CD1c-positive myeloid dendritic cell (primary cell): ENCODE results near the gene PRRC2B.
A peak's percentile ranks its signal among the peaks of the same experiment; 100 is the strongest.

Experiments
- DNase-seq: peaks from one replicate; pipeline ENCODE4 v3.0.0-alpha.2; 2016; ENCODE audit errors: extremely low spot score

PRRC2B gene

GRCh38 chr9:131407717-131408195 lies 13.9 kb downstream of the PRRC2B start:
- peak; percentile 21 for DNase-seq

- no peak for DNase-seq
Observed at GRCh38 chr9:131409458-131409992, 15.6 kb downstream of the PRRC2B start.

- no peak for DNase-seq
Observed at GRCh38 chr9:131410044-131410491, 16.2 kb downstream of the PRRC2B start.

- DNase-seq = no peak
Observed at GRCh38 chr9:131411719-131412681, 18.1 kb downstream of the PRRC2B start.

GRCh38 chr9:131416509-131416908 lies 22.6 kb downstream of the PRRC2B start:
- DNase-seq = no peak

GRCh38 chr9:131417264-131418142 lies 23.6 kb downstream of the PRRC2B start:
- no peak for DNase-seq

GRCh38 chr9:131418143-131419025 lies 24.5 kb downstream of the PRRC2B start:
- no peak for DNase-seq

- no peak for DNase-seq
Observed at GRCh38 chr9:131419026-131419614, 25.2 kb downstream of the PRRC2B start.

GRCh38 chr9:131419716-131420115 lies 25.8 kb downstream of the PRRC2B start:
- no peak for DNase-seq

GRCh38 chr9:131420980-131421624 lies 27.2 kb downstream of the PRRC2B start:
- DNase-seq = no peak

GRCh38 chr9:131421691-131422090 lies 27.8 kb downstream of the PRRC2B start:
- no peak for DNase-seq

- no peak for DNase-seq
Observed at GRCh38 chr9:131422241-131422792, 28.4 kb downstream of the PRRC2B start.

GRCh38 chr9:131423171-131423581 lies 29.3 kb downstream of the PRRC2B start:
- no peak for DNase-seq

GRCh38 chr9:131426545-131426944 lies 32.7 kb downstream of the PRRC2B start:
- DNase-seq = no peak

- DNase-seq = no peak
Observed at GRCh38 chr9:131429121-131430012, 35.5 kb downstream of the PRRC2B start.

- no peak for DNase-seq
Observed at GRCh38 chr9:131432050-131432449, 38.2 kb downstream of the PRRC2B start.

GRCh38 chr9:131432597-131433301 lies 38.9 kb downstream of the PRRC2B start:
- no peak for DNase-seq

GRCh38 chr9:131433302-131433854 lies 39.5 kb downstream of the PRRC2B start:
- no peak for DNase-seq
